Liver (tissue), 9 donors: ENCODE measurements around the gene SLC36A1. TPM values are rescaled to one million over a fixed set of nuclear protein-coding genes. Genes with fewer than 3 reads are reported as not detected.

ENCODE experiments used
- DNase-seq: peaks from one replicate; pipeline ENCODE4 v3.0.0-alpha.2; 2017; ENCODE audit warnings: low spot score
- H3K27ac ChIP-seq, 2 donors: one replicate each; pipeline ENCODE4 v1.7.0; 2013; ENCODE audit warnings: inconsistent platforms in 2 of 2, low read length in 2 of 2, control low read depth in 1 of 2, low read depth in 1 of 2, mild to moderate bottlenecking in 1 of 2
- H3K27me3 ChIP-seq, 4 donors: one replicate each; pipeline versions ENCODE4 v1.6.1 to v1.7.0; 2013; ENCODE audit warnings: low read length in 3 of 4, inconsistent platforms in 1 of 4, mild to moderate bottlenecking in 1 of 4, moderate library complexity in 1 of 4; ENCODE audit not compliant: control insufficient read depth in 4 of 4, insufficient read depth in 4 of 4
- H3K36me3 ChIP-seq, 4 donors: one replicate each; pipeline versions ENCODE4 v1.6.1 to v1.7.0; 2013; ENCODE audit warnings: low read length in 3 of 4, mild to moderate bottlenecking in 3 of 4, low read depth in 1 of 4, moderate library complexity in 1 of 4; ENCODE audit not compliant: control insufficient read depth in 4 of 4, insufficient read depth in 3 of 4
- H3K4me1 ChIP-seq, 4 donors: one replicate each; pipeline versions ENCODE4 v1.6.1 to v1.7.0; 2013; ENCODE audit warnings: low read length in 3 of 4, mild to moderate bottlenecking in 3 of 4, moderate library complexity in 1 of 4; ENCODE audit not compliant: control insufficient read depth in 4 of 4, insufficient read depth in 4 of 4
- H3K4me3 ChIP-seq, 3 donors: one replicate each; pipeline versions ENCODE4 v1.6.1 to v1.7.0; 2013; ENCODE audit warnings: low read length in 3 of 3, control low read depth in 1 of 3, low read depth in 1 of 3, mild to moderate bottlenecking in 1 of 3
- H3K9ac ChIP-seq, 2 donors: one replicate each; pipeline ENCODE4 v1.7.0; 2013; ENCODE audit warnings: low read length in 2 of 2, mild to moderate bottlenecking in 2 of 2, moderate library complexity in 2 of 2, control low read depth in 1 of 2, low read depth in 1 of 2
- H3K9me3 ChIP-seq, 4 donors: one replicate each; pipeline versions ENCODE4 v1.6.1 to v1.7.0; 2013; ENCODE audit warnings: low read length in 3 of 4; ENCODE audit not compliant: control insufficient read depth in 4 of 4
- FOXA1 ChIP-seq: IDR thresholded peaks from 2 replicates; pipeline ENCODE4 v1.6.1; 2016; ENCODE audit warnings: antibody characterized with exemption
- FOXA2 ChIP-seq: IDR thresholded peaks from 2 replicates; pipeline ENCODE4 v1.6.1; 2016; ENCODE audit warnings: antibody characterized with exemption
- GABPA ChIP-seq, 2 donors: IDR thresholded peaks in 1 of 2; conservative IDR thresholded peaks in 1 of 2; 2 replicates each; pipeline ENCODE4 v1.6.1; 2016; ENCODE audit warnings: antibody characterized with exemption in 2 of 2, mild to moderate bottlenecking in 1 of 2, moderate library complexity in 1 of 2
- HNF4A ChIP-seq, 2 donors: conservative IDR thresholded peaks; 2 replicates each; pipeline ENCODE4 v1.6.1; 2016; ENCODE audit warnings: antibody characterized with exemption in 2 of 2, mild to moderate bottlenecking in 2 of 2
- HNF4G ChIP-seq: IDR thresholded peaks from 2 replicates; pipeline ENCODE4 v1.6.1; 2016; ENCODE audit warnings: antibody characterized with exemption
- JUND ChIP-seq, 2 donors: IDR thresholded peaks; 2 replicates each; pipeline ENCODE4 v1.6.1; 2016; ENCODE audit warnings: antibody characterized with exemption in 2 of 2
- RAD21 ChIP-seq, 2 donors: IDR thresholded peaks; 2 replicates each; pipeline ENCODE4 v1.6.1; 2016; ENCODE audit warnings: antibody characterized with exemption in 2 of 2, mild to moderate bottlenecking in 2 of 2
- RXRA ChIP-seq, 2 donors: IDR thresholded peaks; 2 replicates each; pipeline ENCODE4 v1.6.1; 2017 to 2018; ENCODE audit warnings: antibody characterized with exemption in 2 of 2, mild to moderate bottlenecking in 1 of 2
- SP1 ChIP-seq: IDR thresholded peaks from 2 replicates; pipeline ENCODE4 v1.6.1; 2018; ENCODE audit warnings: antibody characterized with exemption, mild to moderate bottlenecking
- TAF1 ChIP-seq: conservative IDR thresholded peaks from 2 replicates; pipeline ENCODE4 v1.6.1; 2016; ENCODE audit warnings: antibody characterized with exemption, mild to moderate bottlenecking
- YY1 ChIP-seq: IDR thresholded peaks from 2 replicates; pipeline ENCODE4 v1.6.1; 2016; ENCODE audit warnings: antibody characterized with exemption, mild to moderate bottlenecking
- WGBS: extraction: QIAGEN DNeasy Blood & Tissue Kit; methylation state at CpG from one replicate; pipeline ENCODE4 v1.1.7; 2013; 5-methylcytosine and 5-hydroxymethylcytosine counted together
- polyA plus RNA-seq, 2 donors: library from polyadenylated mRNA; stranded (reverse) in 1 of 2; unstranded in 1 of 2; fragments of 200-250 nt in 1 of 2; fragments of >200 nt in 1 of 2; fragmentation: Nextera tagmentation in 1 of 2; extraction: Ambion mirVana in 1 of 2; gene quantifications; one replicate each; pipeline versions ENCODE4 v1.2.1 to v1.2.3, GENCODE V29; 2013 to 2015
- total RNA-seq, 2 donors: library from RNA; depleted of rRNA; stranded (reverse); fragments of >200 nt; gene quantifications; one replicate each; pipeline ENCODE4 v1.2.3, GENCODE V29; 2014
- TF ChIP-seq, protein P1 (sequence below): IDR thresholded peaks from 2 replicates; pipeline ENCODE4 v1.6.1; 2016; ENCODE audit warnings: antibody characterized with exemption
- TF ChIP-seq, protein P2 (sequence below): IDR thresholded peaks from 2 replicates; pipeline ENCODE4 v1.6.1; 2016; ENCODE audit warnings: antibody characterized with exemption
- TF ChIP-seq, protein P3 (sequence below): IDR thresholded peaks from 2 replicates; pipeline ENCODE4 v1.6.1; 2016; ENCODE audit warnings: antibody characterized with exemption
- TF ChIP-seq, protein P4 (sequence below): IDR thresholded peaks from 2 replicates; pipeline ENCODE4 v1.6.1; 2016; ENCODE audit warnings: antibody characterized with exemption, mild to moderate bottlenecking
- TF ChIP-seq, protein P5 (sequence below): fragments of 150-350 bp; IDR thresholded peaks from 2 replicates; pipeline ENCODE4 v1.5.1; 2017; ENCODE audit warnings: improper control_type of control experiment, low read depth, low read length; ENCODE audit not compliant: missing input control
- donor health status: healthy.
- donor health status: healthy.
- donor health status: healthy.
- donor health status: healthy.
- donor health status: healthy.

Gene SLC36A1
- total and polyA plus RNA-seq, 4 donors: 1.6 to 18.8 (median 3.4) TPM

DNA sequence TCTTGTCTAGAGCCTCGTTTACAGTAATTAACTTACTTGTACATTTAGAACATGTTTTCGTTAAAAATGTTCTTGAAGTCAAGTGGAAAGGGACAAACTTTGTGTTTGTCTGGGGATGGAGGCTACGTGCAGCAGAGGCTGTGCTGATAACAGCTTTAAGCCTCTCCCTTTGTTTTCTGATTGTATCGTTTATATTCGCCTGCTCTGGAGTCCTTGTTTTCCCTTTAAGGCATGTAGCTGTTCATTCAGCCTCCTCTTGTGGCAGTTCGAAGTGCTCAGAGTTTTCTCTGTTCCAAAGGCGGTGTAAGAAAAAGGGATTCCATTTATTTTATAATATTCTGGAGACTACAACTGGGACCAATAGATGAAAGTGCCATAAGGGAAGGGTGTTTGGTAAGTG is 1.9 kb downstream of the SLC36A1 start:
- Histone ChIP-seq H3K4me3 (no peak overlapping the region), H3K4me1 (peaks cover 2 to 16% (median 10%) of the 10 kb centered on the region in 4 donors), H3K9ac (no peak overlapping the region), H3K27me3 (no peaks in the 10 kb centered on the region), H3K27ac (no peak overlapping the region), H3K36me3 (no peaks in the 10 kb centered on the region), H3K9me3 (no peaks in the 10 kb centered on the region)
- DNase-seq: no peak
- no peak for TF ChIP-seq JUND (IDR thresholded peaks at IDR 0.05)
- TF ChIP-seq YY1: no peak
- TF ChIP-seq, protein P1, sequence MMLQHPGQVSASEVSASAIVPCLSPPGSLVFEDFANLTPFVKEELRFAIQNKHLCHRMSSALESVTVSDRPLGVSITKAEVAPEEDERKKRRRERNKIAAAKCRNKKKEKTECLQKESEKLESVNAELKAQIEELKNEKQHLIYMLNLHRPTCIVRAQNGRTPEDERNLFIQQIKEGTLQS: no peak
- no peak for TF ChIP-seq HNF4G
- no peak for TF ChIP-seq GABPA (IDR thresholded peaks at IDR 0.05 in 1 of 2, conservative IDR thresholded peaks at IDR 0.05 in 1 of 2)
- TF ChIP-seq RXRA (IDR thresholded peaks at IDR 0.05): no peak
- TF ChIP-seq, protein P2, sequence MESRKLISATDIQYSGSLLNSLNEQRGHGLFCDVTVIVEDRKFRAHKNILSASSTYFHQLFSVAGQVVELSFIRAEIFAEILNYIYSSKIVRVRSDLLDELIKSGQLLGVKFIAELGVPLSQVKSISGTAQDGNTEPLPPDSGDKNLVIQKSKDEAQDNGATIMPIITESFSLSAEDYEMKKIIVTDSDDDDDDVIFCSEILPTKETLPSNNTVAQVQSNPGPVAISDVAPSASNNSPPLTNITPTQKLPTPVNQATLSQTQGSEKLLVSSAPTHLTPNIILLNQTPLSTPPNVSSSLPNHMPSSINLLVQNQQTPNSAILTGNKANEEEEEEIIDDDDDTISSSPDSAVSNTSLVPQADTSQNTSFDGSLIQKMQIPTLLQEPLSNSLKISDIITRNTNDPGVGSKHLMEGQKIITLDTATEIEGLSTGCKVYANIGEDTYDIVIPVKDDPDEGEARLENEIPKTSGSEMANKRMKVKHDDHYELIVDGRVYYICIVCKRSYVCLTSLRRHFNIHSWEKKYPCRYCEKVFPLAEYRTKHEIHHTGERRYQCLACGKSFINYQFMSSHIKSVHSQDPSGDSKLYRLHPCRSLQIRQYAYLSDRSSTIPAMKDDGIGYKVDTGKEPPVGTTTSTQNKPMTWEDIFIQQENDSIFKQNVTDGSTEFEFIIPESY: no peak
- TF ChIP-seq, protein P3, sequence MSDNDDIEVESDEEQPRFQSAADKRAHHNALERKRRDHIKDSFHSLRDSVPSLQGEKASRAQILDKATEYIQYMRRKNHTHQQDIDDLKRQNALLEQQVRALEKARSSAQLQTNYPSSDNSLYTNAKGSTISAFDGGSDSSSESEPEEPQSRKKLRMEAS: no peak
- TF ChIP-seq HNF4A (conservative IDR thresholded peaks at IDR 0.05): no peak
- TF ChIP-seq FOXA1: no peak
- TF ChIP-seq, protein P4, sequence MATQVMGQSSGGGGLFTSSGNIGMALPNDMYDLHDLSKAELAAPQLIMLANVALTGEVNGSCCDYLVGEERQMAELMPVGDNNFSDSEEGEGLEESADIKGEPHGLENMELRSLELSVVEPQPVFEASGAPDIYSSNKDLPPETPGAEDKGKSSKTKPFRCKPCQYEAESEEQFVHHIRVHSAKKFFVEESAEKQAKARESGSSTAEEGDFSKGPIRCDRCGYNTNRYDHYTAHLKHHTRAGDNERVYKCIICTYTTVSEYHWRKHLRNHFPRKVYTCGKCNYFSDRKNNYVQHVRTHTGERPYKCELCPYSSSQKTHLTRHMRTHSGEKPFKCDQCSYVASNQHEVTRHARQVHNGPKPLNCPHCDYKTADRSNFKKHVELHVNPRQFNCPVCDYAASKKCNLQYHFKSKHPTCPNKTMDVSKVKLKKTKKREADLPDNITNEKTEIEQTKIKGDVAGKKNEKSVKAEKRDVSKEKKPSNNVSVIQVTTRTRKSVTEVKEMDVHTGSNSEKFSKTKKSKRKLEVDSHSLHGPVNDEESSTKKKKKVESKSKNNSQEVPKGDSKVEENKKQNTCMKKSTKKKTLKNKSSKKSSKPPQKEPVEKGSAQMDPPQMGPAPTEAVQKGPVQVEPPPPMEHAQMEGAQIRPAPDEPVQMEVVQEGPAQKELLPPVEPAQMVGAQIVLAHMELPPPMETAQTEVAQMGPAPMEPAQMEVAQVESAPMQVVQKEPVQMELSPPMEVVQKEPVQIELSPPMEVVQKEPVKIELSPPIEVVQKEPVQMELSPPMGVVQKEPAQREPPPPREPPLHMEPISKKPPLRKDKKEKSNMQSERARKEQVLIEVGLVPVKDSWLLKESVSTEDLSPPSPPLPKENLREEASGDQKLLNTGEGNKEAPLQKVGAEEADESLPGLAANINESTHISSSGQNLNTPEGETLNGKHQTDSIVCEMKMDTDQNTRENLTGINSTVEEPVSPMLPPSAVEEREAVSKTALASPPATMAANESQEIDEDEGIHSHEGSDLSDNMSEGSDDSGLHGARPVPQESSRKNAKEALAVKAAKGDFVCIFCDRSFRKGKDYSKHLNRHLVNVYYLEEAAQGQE: no peak
- no peak for TF ChIP-seq FOXA2
- TF ChIP-seq, protein P5, sequence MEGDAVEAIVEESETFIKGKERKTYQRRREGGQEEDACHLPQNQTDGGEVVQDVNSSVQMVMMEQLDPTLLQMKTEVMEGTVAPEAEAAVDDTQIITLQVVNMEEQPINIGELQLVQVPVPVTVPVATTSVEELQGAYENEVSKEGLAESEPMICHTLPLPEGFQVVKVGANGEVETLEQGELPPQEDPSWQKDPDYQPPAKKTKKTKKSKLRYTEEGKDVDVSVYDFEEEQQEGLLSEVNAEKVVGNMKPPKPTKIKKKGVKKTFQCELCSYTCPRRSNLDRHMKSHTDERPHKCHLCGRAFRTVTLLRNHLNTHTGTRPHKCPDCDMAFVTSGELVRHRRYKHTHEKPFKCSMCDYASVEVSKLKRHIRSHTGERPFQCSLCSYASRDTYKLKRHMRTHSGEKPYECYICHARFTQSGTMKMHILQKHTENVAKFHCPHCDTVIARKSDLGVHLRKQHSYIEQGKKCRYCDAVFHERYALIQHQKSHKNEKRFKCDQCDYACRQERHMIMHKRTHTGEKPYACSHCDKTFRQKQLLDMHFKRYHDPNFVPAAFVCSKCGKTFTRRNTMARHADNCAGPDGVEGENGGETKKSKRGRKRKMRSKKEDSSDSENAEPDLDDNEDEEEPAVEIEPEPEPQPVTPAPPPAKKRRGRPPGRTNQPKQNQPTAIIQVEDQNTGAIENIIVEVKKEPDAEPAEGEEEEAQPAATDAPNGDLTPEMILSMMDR: no peak
- no peak for TF ChIP-seq TAF1
- TF ChIP-seq RAD21 (IDR thresholded peaks at IDR 0.05): no peak
- no peak for TF ChIP-seq SP1
- 80% methylated on average over 7 of the region's 7 CpGs for WGBS

DNA sequence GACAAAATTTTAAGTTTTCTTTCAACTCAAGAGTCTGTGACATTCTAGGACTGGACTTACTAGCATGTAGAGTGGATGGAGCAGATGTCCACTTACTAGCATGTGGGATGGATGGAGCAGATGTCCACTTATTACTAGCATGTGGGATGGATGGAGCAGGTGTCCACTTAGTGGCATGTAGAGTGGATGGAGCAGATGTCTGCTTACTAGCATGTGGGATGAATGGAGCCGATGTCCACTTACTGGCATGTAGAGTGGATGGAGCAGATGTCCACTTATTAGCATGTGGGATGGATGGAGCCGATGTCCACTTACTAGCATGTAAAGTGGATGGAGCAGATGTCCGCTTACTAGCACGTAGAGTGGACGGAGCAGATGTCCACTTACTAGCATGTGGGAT is 2.4 kb downstream of the SLC36A1 start:
- WGBS: 99% methylated on average over 5 of the region's 5 CpGs
- H3K4me3 ChIP-seq: no peak overlapping the region
- TF ChIP-seq TAF1 (no peak), YY1 (no peak), JUND (IDR thresholded peaks at IDR 0.05) (no peak), SP1 (no peak), GABPA (IDR thresholded peaks at IDR 0.05 in 1 of 2, conservative IDR thresholded peaks at IDR 0.05 in 1 of 2) (no peak), RAD21 (IDR thresholded peaks at IDR 0.05) (no peak), RXRA (IDR thresholded peaks at IDR 0.05) (no peak), HNF4A (conservative IDR thresholded peaks at IDR 0.05) (no peak), HNF4G (no peak), FOXA2 (no peak)
- TF ChIP-seq, protein P5: no peak
- TF ChIP-seq, protein P2: no peak
- TF ChIP-seq, protein P1: no peak
- TF ChIP-seq, protein P3: no peak

More for the DNA sequence above, 2.4 kb downstream of the SLC36A1 start:
- no peak overlapping the region for H3K27ac ChIP-seq
- H3K9ac ChIP-seq: no peak overlapping the region
- H3K27me3 ChIP-seq: no peaks in the 10 kb centered on the region
- no peaks in the 10 kb centered on the region for H3K9me3 ChIP-seq
- no peak for DNase-seq
- H3K36me3 ChIP-seq: no peaks in the 10 kb centered on the region
- peaks cover 2 to 16% (median 10%) of the 10 kb centered on the region in 4 donors for H3K4me1 ChIP-seq
